Stimulated activated naive CD8-positive, alpha-beta T cell treated with anti-CD3 and anti-CD28 coated beads, Interleukin-15, Interleukin-2, amounts not matched to agents 100 U/mL and 50 U/mL, for 24 hours (primary cell): Measurements from ENCODE around the gene ZBTB43.
"Not testable (repeated sequence)": the region's sequence is repeated elsewhere in the genome, so short reads cannot be mapped to it uniquely, and the experiment has no call there.

Source experiments
- ATAC-seq: fragments of 150-1000 bp; cut with Tn5 transposase; one replicate; pipeline ENCODE4 v1.10.0; 2021
- DNase-seq: peaks from one replicate; pipeline ENCODE4 v3.0.0; 2021

Gene ZBTB43

DNA sequence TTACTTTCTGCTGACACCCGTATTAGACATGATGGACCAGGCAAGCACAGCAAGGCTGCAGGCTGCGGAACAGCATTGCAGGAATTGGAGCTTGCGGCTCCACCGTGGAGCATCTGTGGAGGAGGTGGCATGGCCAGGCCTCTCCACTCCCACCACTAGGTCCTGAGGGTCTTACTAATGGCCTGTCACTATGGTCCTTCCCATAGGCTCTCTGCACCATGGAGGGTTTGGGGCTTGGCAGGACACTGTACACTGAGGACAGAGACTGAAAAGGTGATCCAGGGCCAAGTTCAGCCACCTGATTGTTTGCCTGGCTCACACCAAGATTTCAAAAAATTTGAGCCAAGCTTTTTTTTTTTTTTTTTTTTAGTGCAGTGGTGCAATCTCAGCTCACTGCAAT lies 14.3 kb upstream of the ZBTB43 start:
- ATAC-seq (no peak), DNase-seq (no peak)

DNA sequence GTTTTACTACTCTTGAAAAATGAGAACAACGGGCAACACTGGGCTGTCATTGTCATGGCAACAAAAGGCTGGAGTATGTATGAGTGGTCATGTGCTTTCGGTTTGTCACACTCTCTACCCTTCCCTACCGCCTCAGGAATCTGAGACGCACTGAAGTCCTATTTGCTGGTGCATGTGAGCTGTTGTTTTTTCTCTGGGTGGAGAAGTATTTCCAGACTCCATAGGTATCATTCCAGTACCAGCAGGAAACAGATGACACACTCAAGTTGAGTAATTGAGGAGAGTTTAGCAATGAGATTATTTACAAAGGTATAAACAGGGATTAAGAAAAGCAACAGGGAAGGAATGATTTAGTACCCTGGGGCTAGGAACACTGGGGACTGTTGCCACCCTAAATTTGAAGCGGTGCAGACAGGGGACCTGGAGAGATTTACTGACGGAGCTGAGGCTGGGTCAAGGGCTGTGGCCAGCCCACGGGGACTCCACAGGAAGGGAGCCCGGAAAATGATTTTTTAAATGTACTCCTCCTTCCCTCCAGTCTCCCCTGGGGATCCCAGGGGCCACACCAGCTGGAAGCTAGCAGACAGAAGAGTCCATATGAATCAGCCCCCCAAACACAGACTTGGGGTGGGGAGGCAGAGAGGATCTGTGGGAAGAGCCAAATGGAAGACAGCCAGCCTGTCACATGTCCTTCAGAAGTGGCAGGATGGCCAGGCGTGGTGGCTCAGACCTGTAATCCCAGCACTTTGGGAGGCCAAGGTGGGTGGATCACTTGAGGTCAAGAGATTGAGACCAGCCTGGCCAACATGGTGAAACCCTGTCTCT lies 13.2 kb upstream of the ZBTB43 start:
- no peak for ATAC-seq

DNA sequence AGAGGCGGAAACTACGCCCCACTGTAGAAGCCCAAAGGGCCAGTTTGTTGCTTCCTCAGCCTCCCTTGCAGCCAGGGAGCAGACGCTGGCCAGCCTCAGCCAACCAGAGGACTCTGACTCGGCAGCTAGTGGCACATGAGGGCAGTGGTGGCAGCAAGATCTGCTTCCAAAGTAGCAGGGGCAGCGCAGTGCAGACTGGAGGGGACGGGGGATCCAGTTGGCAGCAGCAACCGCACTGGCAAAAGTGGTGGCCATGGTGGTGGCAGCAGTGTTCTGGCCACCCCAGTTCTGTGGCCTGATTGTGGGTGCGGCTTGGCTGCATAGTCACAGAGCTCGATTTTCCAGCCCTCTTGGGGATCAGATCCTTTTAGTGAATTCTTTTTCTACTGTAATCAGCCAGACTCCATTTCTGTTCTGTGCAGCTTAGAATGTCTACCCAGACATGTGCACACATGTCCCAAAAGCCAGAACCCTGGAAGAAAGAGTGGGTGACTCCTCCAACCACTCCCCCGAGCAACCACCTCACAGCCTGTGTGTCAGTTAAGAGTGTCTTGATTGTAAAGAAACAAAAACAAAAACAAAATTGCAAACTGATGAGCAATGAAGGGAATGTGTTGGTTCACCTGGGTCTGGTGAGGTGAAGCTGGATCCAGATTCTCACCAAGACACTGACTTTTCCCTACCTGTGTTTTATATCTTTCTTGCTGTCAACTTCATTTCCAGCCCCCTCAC lies 11.0 kb upstream of the ZBTB43 start:
- ATAC-seq (no peak), DNase-seq (no peak)

More for the DNA sequence above, 13.2 kb upstream of the ZBTB43 start:
- DNase-seq: no peak

GRCh38 chr9:126794441-126794840 lies 10.4 kb upstream of the ZBTB43 start:
- no peak for DNase-seq
- ATAC-seq: no peak

GRCh38 chr9:126796758-126797157 lies 8.1 kb upstream of the ZBTB43 start:
- DNase-seq: no peak
- no peak for ATAC-seq

GRCh38 chr9:126797903-126798302 lies 6.9 kb upstream of the ZBTB43 start:
- ATAC-seq: no peak
- DNase-seq: no peak

GRCh38 chr9:126799034-126799433 lies 5.8 kb upstream of the ZBTB43 start:
- no peak for DNase-seq
- no peak for ATAC-seq

- no peak for ATAC-seq
- no peak for DNase-seq
These were observed 2.4 kb upstream of the ZBTB43 start for GRCh38 chr9:126802318-126803059.

- ATAC-seq (no peak), DNase-seq (no peak)
These were observed 593 bp upstream of the ZBTB43 start for GRCh38 chr9:126804198-126804695.

DNA sequence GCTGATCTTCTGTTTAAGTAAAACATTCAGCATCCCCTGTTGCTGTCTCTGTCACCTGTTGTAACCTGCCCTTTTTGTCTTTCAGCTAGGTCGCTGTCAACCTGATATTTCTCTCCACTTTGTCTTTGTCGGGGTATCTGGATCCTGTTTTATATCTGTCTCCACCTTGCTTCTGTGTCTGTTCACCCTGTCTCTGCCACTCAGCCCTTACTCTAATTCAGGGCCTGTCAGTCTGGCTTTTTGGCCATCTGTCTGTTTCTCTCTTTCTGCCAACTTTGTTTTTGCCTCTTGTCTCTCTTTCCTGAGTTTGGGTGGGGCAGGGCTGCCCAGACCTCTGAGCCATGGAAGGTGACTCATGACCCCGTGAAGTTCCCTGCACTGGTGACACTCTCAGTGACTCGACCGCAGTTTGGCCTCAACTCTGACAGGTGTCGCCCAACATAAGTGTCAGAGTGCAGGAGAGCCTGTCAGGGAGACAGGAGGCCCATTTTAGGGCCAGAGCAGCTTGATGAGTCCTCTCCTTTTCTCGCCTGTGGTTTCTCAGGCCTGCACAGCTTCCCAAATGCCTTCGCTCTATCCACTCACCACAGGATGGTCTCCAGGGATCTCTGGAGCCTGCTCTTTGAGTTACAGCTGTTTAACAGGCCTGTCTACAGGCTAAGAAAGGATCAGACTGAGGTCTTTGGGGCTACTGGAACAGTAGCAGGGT lies 868 bp downstream of the ZBTB43 start:
- peak; percentile 95 for ATAC-seq

GRCh38 chr9:126806336-126806735 lies 1.5 kb downstream of the ZBTB43 start:
- ATAC-seq: no peak
- no peak for DNase-seq

More for the DNA sequence above, 868 bp downstream of the ZBTB43 start:
- peak; percentile 84 for DNase-seq

DNA sequence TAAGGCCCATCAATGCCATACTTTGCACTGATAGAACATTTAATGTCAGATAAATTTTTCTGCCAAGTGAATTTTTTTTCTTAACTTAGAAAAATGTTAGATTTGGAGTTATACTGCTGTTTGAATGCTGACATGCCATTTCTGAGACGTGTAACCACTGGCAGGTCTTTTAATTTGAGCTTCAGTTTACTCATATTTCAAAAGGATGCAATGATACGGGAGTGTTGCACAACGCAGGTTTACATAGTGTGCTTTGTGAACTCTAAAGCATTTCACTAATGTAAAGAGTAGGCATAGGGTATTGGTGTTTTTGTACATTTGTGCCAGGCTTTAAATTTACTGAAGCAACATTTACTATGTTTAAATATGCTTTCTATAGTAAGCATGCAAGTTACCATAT lies 4.2 kb downstream of the ZBTB43 start:
- DNase-seq (no peak), ATAC-seq (no peak)

- ATAC-seq, DNase-seq: not testable (repeated sequence)
These were observed 5.4 kb downstream of the ZBTB43 start for GRCh38 chr9:126810221-126810620.

DNA sequence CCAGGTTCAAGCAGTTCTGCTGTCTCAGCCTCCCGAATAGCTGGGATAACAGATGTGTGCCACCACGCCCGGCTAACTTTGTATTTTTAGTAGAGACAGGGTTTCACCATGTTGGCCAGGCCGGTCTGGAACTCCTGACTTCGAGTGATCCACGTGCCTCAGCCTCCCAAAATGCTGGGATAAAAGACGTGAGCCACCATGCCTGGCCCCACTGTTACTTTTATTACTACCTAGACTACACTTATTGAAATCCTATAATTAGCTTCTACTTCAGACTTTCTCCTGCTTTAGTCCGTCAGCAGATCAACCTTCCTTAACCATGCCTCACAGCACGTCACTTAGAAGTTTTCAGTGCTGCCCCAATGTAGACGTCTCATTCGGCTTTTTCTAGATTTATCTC lies 8.2 kb downstream of the ZBTB43 start:
- DNase-seq (no peak), ATAC-seq (no peak)

DNA sequence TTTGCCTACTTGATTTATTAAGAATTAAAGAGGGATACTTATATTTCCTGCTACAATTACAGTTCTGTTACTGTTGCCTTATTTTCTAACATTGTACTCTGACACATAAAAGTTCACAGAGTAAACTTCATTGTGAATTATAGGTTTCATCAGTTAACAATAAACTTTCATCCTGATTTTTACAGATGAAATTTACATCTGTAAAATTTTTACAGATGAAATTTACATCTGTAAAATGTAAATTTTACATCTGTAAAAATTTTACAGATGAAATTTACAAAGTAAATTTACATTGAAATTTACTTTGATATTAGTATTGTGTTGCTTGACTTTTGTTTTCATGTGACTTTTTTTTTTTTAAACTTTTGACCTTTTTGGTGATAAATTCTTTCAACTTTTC lies 9.3 kb downstream of the ZBTB43 start:
- ATAC-seq (no peak), DNase-seq (no peak)

- ATAC-seq, DNase-seq: not testable (repeated sequence)
These were observed 12.8 kb downstream of the ZBTB43 start for GRCh38 chr9:126817615-126818014.

DNA sequence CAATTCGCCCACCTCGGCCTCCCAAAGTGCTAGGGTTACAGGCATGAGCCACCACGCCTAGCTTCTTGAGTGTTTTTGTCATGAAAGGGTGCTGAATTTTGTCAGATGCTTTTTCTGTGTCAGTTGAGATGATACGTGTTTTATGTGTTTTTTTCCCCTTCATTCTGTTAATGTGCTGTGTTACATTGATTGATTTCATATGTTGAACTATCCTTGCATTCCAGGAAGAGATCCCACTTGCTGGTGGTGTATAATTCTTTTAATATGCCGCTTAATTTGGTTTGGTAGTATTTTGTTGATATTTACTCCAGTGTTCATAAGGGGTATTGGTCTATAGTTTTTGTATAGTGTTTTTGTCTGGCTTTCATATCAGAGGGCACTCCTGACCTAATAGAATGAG lies 13.6 kb downstream of the ZBTB43 start:
- DNase-seq (no peak), ATAC-seq (no peak)

DNA sequence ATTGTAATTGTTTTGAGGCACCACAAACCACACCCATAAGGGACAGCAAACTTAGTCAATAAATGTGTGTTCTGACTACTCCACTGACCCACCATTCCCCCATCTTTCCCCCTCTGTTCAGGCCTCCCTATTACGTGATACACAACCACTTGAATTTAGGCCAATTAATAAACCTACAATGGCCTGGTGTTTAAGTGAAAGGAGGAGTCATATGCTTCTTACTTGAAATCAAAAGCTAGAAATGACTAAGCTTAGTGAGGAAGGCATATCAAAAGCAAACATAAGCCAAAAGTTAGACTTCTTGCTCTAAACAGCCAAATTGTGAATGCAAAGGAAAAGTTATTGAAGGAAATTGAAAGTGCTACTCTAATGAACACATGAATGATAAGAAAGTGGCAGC lies 14.6 kb downstream of the ZBTB43 start:
- peak; percentile 52 for ATAC-seq
- DNase-seq: no peak

DNA sequence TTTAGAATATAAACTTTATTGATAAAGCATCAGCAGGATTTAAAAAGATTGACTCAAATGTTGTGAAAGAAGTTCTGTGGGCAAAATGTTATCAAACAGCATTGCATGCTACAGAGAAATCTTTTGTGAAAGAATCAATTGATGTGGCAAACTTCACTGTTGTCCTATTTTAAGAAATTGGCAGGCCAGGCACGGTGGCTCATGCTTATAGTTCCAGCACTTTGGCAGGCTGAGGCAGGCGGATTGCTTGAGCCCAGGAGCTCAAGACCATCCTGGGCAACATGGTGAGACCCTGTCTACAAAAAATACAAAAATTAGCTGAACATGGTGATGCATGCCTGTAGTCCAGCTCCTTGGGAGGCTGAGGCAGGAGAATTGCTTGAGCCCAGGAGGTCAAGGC lies 17.4 kb downstream of the ZBTB43 start:
- DNase-seq (no peak), ATAC-seq (no peak)

- DNase-seq: no peak
- no peak for ATAC-seq
These were observed 18.0 kb downstream of the ZBTB43 start for GRCh38 chr9:126822873-126823272.

- not testable (repeated sequence) for DNase-seq
- peak; percentile 32 for ATAC-seq
These were observed 19.2 kb downstream of the ZBTB43 start for GRCh38 chr9:126824052-126824451.

- no peak for DNase-seq
- no peak for ATAC-seq
These were observed 22.4 kb downstream of the ZBTB43 start for GRCh38 chr9:126827227-126827626.
